Heart left ventricle (tissue), 13 donors: ENCODE data around the gene S1PR3.

Experiments used
- CTCF ChIP-seq, 12 donors: fragments of 200-600 bp; sonication (generic) in 4 of 12; IDR thresholded peaks; one replicate each; pipeline versions ENCODE4 v1.5.0 to v1.8.0; 2018 to 2022; ENCODE audit warnings: antibody characterized with exemption in 12 of 12, mild to moderate bottlenecking in 5 of 12
- POLR2A ChIP-seq, 2 donors: fragments of 450-650 bp; IDR thresholded peaks; one replicate each; pipeline ENCODE4 v1.6.1; 2017; ENCODE audit warnings: antibody characterized with exemption in 2 of 2, mild to moderate bottlenecking in 2 of 2, moderate library complexity in 2 of 2
- donor health status: ischemic (EF 13 %, LVEDD 7.1; RV severe dilation, severe dysfunction).
- donor health status: DM: no; HTN: yes; CAD: no.
- donor health status: DM: no; HTN: no; CAD: no.
- donor health status: ischemic (EF 25% LVEDD 6.9; RV normal size, moderate dysfunction).
- donor health status: ischemic (EF 25% LVEDD 5.7; RV mildly dilated, moderate dysfunction).
- donor health status: ischemic (EF 35%, LVEDD 5.7; RV mildly dilated, moderate dysfunction).
- donor health status: nonischemic (EF 11% LVEDD 7.7; RV severe dilation, severe dysfunction).
- donor health status: DM: yes; HTN: yes; CAD: no.
- donor health status: PGD.
- donor health status: ischemic (EF 29% LVEDD 5.4; RV normal size, mild dysfunction).
- donor health status: nonischemic (EF 23%, LVEDD 6.1; RV moderate dilation, normal function).

- TF ChIP-seq CTCF (IDR thresholded peaks at IDR 0.05) (no peak), POLR2A (IDR thresholded peaks at IDR 0.05) (no peak)
These were observed 10.8 kb downstream of the S1PR3 start for GRCh38 chr9:89001917-89002540.
